Activated CD4-positive, alpha-beta memory T cell treated with anti-CD3 and anti-CD28 coated beads for 36 hours (primary cell): ENCODE measurements around the gene TRAF6. TPM values are rescaled to one million over a fixed set of nuclear protein-coding genes. Genes with fewer than 3 reads are reported as not detected.

Experiments
- CTCF ChIA-PET: fragments of 350-600 bp; sonication (Branson Sonifier 250); formaldehyde crosslinking; loops from one replicate; lab custom pipeline; 2021; ENCODE audit warnings: antibody characterized with exemption, inconsistent platforms; lab: Charles Lee
- POLR2A ChIA-PET: fragments of 350-600 bp; sonication (Branson Sonifier 250); formaldehyde crosslinking; loops from one replicate; lab custom pipeline; 2021; ENCODE audit warnings: antibody characterized with exemption; lab: Charles Lee
- DNase-seq: peaks from one replicate; pipeline ENCODE4 v3.0.0-alpha.2; 2020
- H3K27ac Mint-ChIP-seq: one replicate; pipeline ENCODE4 v1.8.0; 2021; ENCODE audit warnings: mixed read lengths
- H3K27me3 Mint-ChIP-seq: one replicate; pipeline ENCODE4 v1.8.0; 2021; ENCODE audit warnings: mixed read lengths
- H3K36me3 Mint-ChIP-seq: one replicate; pipeline ENCODE4 v1.8.0; 2021; ENCODE audit warnings: mixed read lengths
- H3K4me1 Mint-ChIP-seq: one replicate; pipeline ENCODE4 v1.8.0; 2021; ENCODE audit warnings: low read depth, mixed read lengths
- H3K4me3 Mint-ChIP-seq: one replicate; pipeline ENCODE4 v1.8.0; 2021; ENCODE audit warnings: mild to moderate bottlenecking, mixed read lengths
- H3K9me3 Mint-ChIP-seq: one replicate; pipeline ENCODE4 v1.8.0; 2021; ENCODE audit warnings: mixed read lengths
- intact Hi-C: fragments of 100-400 bp; cut with micrococcal nuclease; formaldehyde crosslinking; loops from one replicate; pipeline ENCODE4 v1.15.1; 2023
- total RNA-seq, 2 experiments: library from RNA; stranded (reverse); gene quantifications; one replicate each; pipeline ENCODE4 v1.2.3, GENCODE V29; 2021

The TRAF6 gene
- total RNA-seq, 2 experiments from 2014 or later: 12.0 to 12.1 TPM

- CTCF ChIA-PET: interaction anchor here (0.9 to 1.9 kb wide), 5 partner anchors 9 to 178 kb away, joined by 3 to 7 read pairs (median 3); no protein-coding TSS in a partner anchor
- POLR2A ChIA-PET: no interaction called here
- H3K36me3 Mint-ChIP-seq: peaks cover 7% of the 10 kb centered on the region
- no peak overlapping the region for H3K27ac Mint-ChIP-seq
- no peak overlapping the region for H3K4me3 Mint-ChIP-seq
- intact Hi-C loops: no loop called here
- no peaks in the 10 kb centered on the region for H3K27me3 Mint-ChIP-seq
- DNase-seq: no peak
- no peaks in the 10 kb centered on the region for H3K9me3 Mint-ChIP-seq
- H3K4me1 Mint-ChIP-seq: peaks cover 5% of the 10 kb centered on the region
Observed at GRCh38 chr11:36469881-36470802, 39.9 kb downstream of the TRAF6 start.

- Mint-ChIP-seq H3K27ac (no peak overlapping the region), H3K4me1 (peaks cover 11% of the 10 kb centered on the region), H3K4me3 (no peak overlapping the region), H3K9me3 (no peaks in the 10 kb centered on the region), H3K27me3 (no peaks in the 10 kb centered on the region), H3K36me3 (peaks cover 7% of the 10 kb centered on the region)
- ChIA-PET POLR2A (interaction anchor here (0.6 kb wide), 1 partner anchor 11 kb away, joined by 3 read pairs; no protein-coding TSS in a partner anchor), CTCF (interaction anchor here (0.7 to 3.1 kb wide), 5 partner anchors 9 to 177 kb away, joined by 3 to 12 read pairs (median 5); no protein-coding TSS in a partner anchor)
- intact Hi-C loops: no loop called here
- peak; percentile 63 for DNase-seq
Observed at GRCh38 chr11:36469063-36469462, 41.0 kb downstream of the TRAF6 start.

GRCh38 chr11:36467916-36468315 lies 42.2 kb downstream of the TRAF6 start:
- CTCF ChIA-PET: interaction anchor here (0.6 to 3.1 kb wide), 5 partner anchors 9 to 279 kb away, joined by 3 to 12 read pairs (median 3); no protein-coding TSS in a partner anchor
- Mint-ChIP-seq H3K36me3 (peaks cover 8% of the 10 kb centered on the region), H3K4me3 (no peak overlapping the region), H3K9me3 (no peaks in the 10 kb centered on the region), H3K4me1 (peaks cover 11% of the 10 kb centered on the region), H3K27me3 (no peaks in the 10 kb centered on the region), H3K27ac (no peak overlapping the region)
- DNase-seq: no peak
- intact Hi-C loops: no loop called here
- POLR2A ChIA-PET: no interaction called here

GRCh38 chr11:36467012-36467411 lies 43.1 kb downstream of the TRAF6 start:
- peaks cover 12% of the 10 kb centered on the region for H3K36me3 Mint-ChIP-seq

GRCh38 chr11:36465449-36466163 lies 44.5 kb downstream of the TRAF6 start:
- no peak overlapping the region for H3K4me3 Mint-ChIP-seq
- no peak overlapping the region for H3K27ac Mint-ChIP-seq
- peaks cover 11% of the 10 kb centered on the region for H3K4me1 Mint-ChIP-seq
- no peaks in the 10 kb centered on the region for H3K9me3 Mint-ChIP-seq
- DNase-seq: no peak
- CTCF ChIA-PET: interaction anchor here (1.2 to 2.1 kb wide), 3 partner anchors 13 to 176 kb away, joined by 5 to 8 read pairs (median 5); no protein-coding TSS in a partner anchor
- no peaks in the 10 kb centered on the region for H3K27me3 Mint-ChIP-seq
- POLR2A ChIA-PET: interaction anchor here (0.9 kb wide), 1 partner anchor 88 kb away, joined by 3 read pairs; no protein-coding TSS in a partner anchor
- intact Hi-C loops: no loop called here
- H3K36me3 Mint-ChIP-seq: peaks cover 12% of the 10 kb centered on the region

More at GRCh38 chr11:36467012-36467411, 43.1 kb downstream of the TRAF6 start:
- no peaks in the 10 kb centered on the region for H3K27me3 Mint-ChIP-seq
- ChIA-PET CTCF (interaction anchor here (1.0 to 3.1 kb wide), 3 partner anchors 12 to 175 kb away, joined by 3 to 12 read pairs (median 8); no protein-coding TSS in a partner anchor), POLR2A (no interaction called here)
- no peaks in the 10 kb centered on the region for H3K9me3 Mint-ChIP-seq
- H3K4me3 Mint-ChIP-seq: no peak overlapping the region
- H3K27ac Mint-ChIP-seq: no peak overlapping the region
- peaks cover 11% of the 10 kb centered on the region for H3K4me1 Mint-ChIP-seq
- DNase-seq: no peak
- intact Hi-C loops: no loop called here

- CTCF ChIA-PET: interaction anchor here (1.1 to 2.1 kb wide), 6 partner anchors 14 to 175 kb away, joined by 3 to 8 read pairs (median 5); no protein-coding TSS in a partner anchor
- H3K4me1 Mint-ChIP-seq: peaks cover 16% of the 10 kb centered on the region
- DNase-seq: no peak
- H3K36me3 Mint-ChIP-seq: peaks cover 15% of the 10 kb centered on the region
- H3K9me3 Mint-ChIP-seq: no peaks in the 10 kb centered on the region
- no peak overlapping the region for H3K27ac Mint-ChIP-seq
- no peaks in the 10 kb centered on the region for H3K27me3 Mint-ChIP-seq
- POLR2A ChIA-PET: no interaction called here
- intact Hi-C loops: no loop called here
- H3K4me3 Mint-ChIP-seq: no peak overlapping the region
Observed at GRCh38 chr11:36464720-36465119, 45.4 kb downstream of the TRAF6 start.

- peaks cover 12% of the 10 kb centered on the region for H3K36me3 Mint-ChIP-seq
- peaks cover 11% of the 10 kb centered on the region for H3K4me1 Mint-ChIP-seq
- H3K27me3 Mint-ChIP-seq: no peaks in the 10 kb centered on the region
- DNase-seq: no peak
- CTCF ChIA-PET: interaction anchor here (1.2 to 2.0 kb wide), 2 partner anchors 29 to 171 kb away, joined by 3 to 7 read pairs; no protein-coding TSS in a partner anchor
- POLR2A ChIA-PET: interaction anchor here (0.7 kb wide), 1 partner anchor 11 kb away, joined by 3 read pairs; no protein-coding TSS in a partner anchor
- no peak overlapping the region for H3K4me3 Mint-ChIP-seq
- no peak overlapping the region for H3K27ac Mint-ChIP-seq
- intact Hi-C loops: no loop called here
- no peaks in the 10 kb centered on the region for H3K9me3 Mint-ChIP-seq
Observed at GRCh38 chr11:36463781-36464180, 46.3 kb downstream of the TRAF6 start.

GRCh38 chr11:36462321-36462720 lies 47.8 kb downstream of the TRAF6 start:
- no peak overlapping the region for H3K27ac Mint-ChIP-seq
- H3K27me3 Mint-ChIP-seq: no peaks in the 10 kb centered on the region
- H3K4me3 Mint-ChIP-seq: no peak overlapping the region
- POLR2A ChIA-PET: no interaction called here
- H3K36me3 Mint-ChIP-seq: peaks cover 12% of the 10 kb centered on the region
- no peaks in the 10 kb centered on the region for H3K9me3 Mint-ChIP-seq
- H3K4me1 Mint-ChIP-seq: peaks cover 11% of the 10 kb centered on the region
- intact Hi-C loops: no loop called here
- CTCF ChIA-PET: no interaction called here
- DNase-seq: no peak

GRCh38 chr11:36460220-36460619 lies 49.9 kb downstream of the TRAF6 start:
- no peaks in the 10 kb centered on the region for H3K27me3 Mint-ChIP-seq
- ChIA-PET POLR2A (no interaction called here), CTCF (interaction anchor here (0.7 kb wide), 1 partner anchor 33 kb away, joined by 3 read pairs; no protein-coding TSS in a partner anchor)
- no peak overlapping the region for H3K27ac Mint-ChIP-seq
- H3K36me3 Mint-ChIP-seq: peaks cover 11% of the 10 kb centered on the region
- DNase-seq: no peak
- H3K4me3 Mint-ChIP-seq: no peak overlapping the region
- intact Hi-C loops: no loop called here
- H3K9me3 Mint-ChIP-seq: no peaks in the 10 kb centered on the region
- H3K4me1 Mint-ChIP-seq: peaks cover 11% of the 10 kb centered on the region

GRCh38 chr11:36459046-36459445 lies 51.0 kb downstream of the TRAF6 start:
- H3K4me3 Mint-ChIP-seq: no peak overlapping the region
- intact Hi-C loops: no loop called here

GRCh38 chr11:36458129-36458915 lies 51.8 kb downstream of the TRAF6 start:
- no peak for DNase-seq
- Mint-ChIP-seq H3K4me1 (peaks cover 9% of the 10 kb centered on the region), H3K4me3 (no peak overlapping the region), H3K27me3 (no peaks in the 10 kb centered on the region), H3K9me3 (no peaks in the 10 kb centered on the region), H3K27ac (no peak overlapping the region), H3K36me3 (peaks cover 11% of the 10 kb centered on the region)
- ChIA-PET CTCF (interaction anchor here (1.4 kb wide), 1 partner anchor 10 kb away, joined by 3 read pairs; no protein-coding TSS in a partner anchor), POLR2A (interaction anchor here (1.0 kb wide), 1 partner anchor 45 kb away, joined by 3 read pairs; no protein-coding TSS in a partner anchor)
- intact Hi-C loops: no loop called here

More at GRCh38 chr11:36459046-36459445, 51.0 kb downstream of the TRAF6 start:
- no peak overlapping the region for H3K27ac Mint-ChIP-seq
- no peaks in the 10 kb centered on the region for H3K9me3 Mint-ChIP-seq
- ChIA-PET POLR2A (interaction anchor here (1.0 kb wide), 1 partner anchor 44 kb away, joined by 3 read pairs; no protein-coding TSS in a partner anchor), CTCF (interaction anchor here (0.7 to 1.4 kb wide), 2 partner anchors 10 to 19 kb away, joined by 3 read pairs; no protein-coding TSS in a partner anchor)
- H3K36me3 Mint-ChIP-seq: peaks cover 11% of the 10 kb centered on the region
- DNase-seq: no peak
- H3K4me1 Mint-ChIP-seq: peaks cover 4% of the 10 kb centered on the region
- H3K27me3 Mint-ChIP-seq: no peaks in the 10 kb centered on the region
